SK-N-SH treated with all-trans-retinoic acid at 6 μM for 48 hours (cell line): Measurements from ENCODE around the gene AQP12A.

Source experiments
- ATAC-seq: fragments of 200-7000 bp; cut with Tn5 transposase; 3 replicates; pipeline ENCODE4 v1.9.1; 2020; ENCODE audit warnings: mild to moderate bottlenecking, moderate library complexity
- ARNTL ChIP-seq: fragments of 450-650 bp; formaldehyde crosslinking; IDR thresholded peaks from 2 replicates; pipeline ENCODE4 v1.5.0; 2020; ENCODE audit warnings: low read depth, mild to moderate bottlenecking, moderate library complexity, borderline replicate concordance
- BACH2 ChIP-seq: fragments of 250-450 bp; sonication (Bioruptor Pico); IDR thresholded peaks from 2 replicates; pipeline ENCODE4 v1.9.0; 2021; ENCODE audit warnings: mild to moderate bottlenecking, borderline replicate concordance
- CSDC2 ChIP-seq: fragments of 250-450 bp; sonication (Bioruptor Pico); IDR thresholded peaks from 2 replicates; pipeline ENCODE4 v1.5.0; 2020; ENCODE audit warnings: mild to moderate bottlenecking, moderate library complexity
- ESRRG ChIP-seq: fragments of 250-450 bp; sonication (Bioruptor Pico); IDR thresholded peaks from 2 replicates; pipeline ENCODE4 v1.6.1; 2021; ENCODE audit warnings: mild to moderate bottlenecking
- GLIS3 ChIP-seq: fragments of 250-450 bp; sonication (Bioruptor Pico); IDR thresholded peaks from 2 replicates; pipeline ENCODE4 v1.5.0; 2020; ENCODE audit warnings: mild to moderate bottlenecking, moderate library complexity
- ISL1 ChIP-seq: fragments of 250-450 bp; sonication (Bioruptor Pico); IDR thresholded peaks from 2 replicates; pipeline ENCODE4 v2.1.2; 2022; ENCODE audit warnings: mild to moderate bottlenecking, moderate library complexity
- OSR1 ChIP-seq: fragments of 250-450 bp; sonication (Bioruptor Pico); IDR thresholded peaks from 2 replicates; pipeline ENCODE4 v1.8.0; 2022; ENCODE audit warnings: moderate library complexity, mild to moderate bottlenecking, inconsistent platforms
- PPARA ChIP-seq: fragments of 250-450 bp; sonication (Bioruptor Pico); IDR thresholded peaks from 2 replicates; pipeline ENCODE4 v1.5.0; 2020; ENCODE audit warnings: mild to moderate bottlenecking, borderline replicate concordance
- RARB ChIP-seq: fragments of 250-450 bp; sonication (Bioruptor Pico); IDR thresholded peaks from 2 replicates; pipeline ENCODE4 v1.8.0; 2021; ENCODE audit warnings: mild to moderate bottlenecking, moderate library complexity
- TCF4 ChIP-seq: fragments of 250-450 bp; sonication (Bioruptor Pico); IDR thresholded peaks from 2 replicates; pipeline ENCODE4 v1.8.0; 2021; ENCODE audit warnings: mild to moderate bottlenecking, moderate library complexity, borderline replicate concordance
- ZC3H10 ChIP-seq: fragments of 250-450 bp; sonication (Bioruptor Pico); IDR thresholded peaks from 2 replicates; pipeline ENCODE4 v1.5.1; 2021; ENCODE audit warnings: mild to moderate bottlenecking, moderate library complexity
- ZFP3 ChIP-seq: fragments of 250-450 bp; sonication (Bioruptor Pico); IDR thresholded peaks from 2 replicates; pipeline ENCODE4 v1.5.0; 2020; ENCODE audit warnings: mild to moderate bottlenecking, moderate library complexity
- ZNF565 ChIP-seq: fragments of 450-650 bp; formaldehyde crosslinking; conservative IDR thresholded peaks from 2 replicates; pipeline ENCODE4 v1.5.0; 2020; ENCODE audit warnings: low read depth, mild to moderate bottlenecking, moderate library complexity
- ZNF70 ChIP-seq: fragments of 450-650 bp; formaldehyde crosslinking; IDR thresholded peaks from 2 replicates; pipeline ENCODE4 v1.5.0; 2020; ENCODE audit warnings: mild to moderate bottlenecking, moderate library complexity
- ZNF8 ChIP-seq: fragments of 450-650 bp; formaldehyde crosslinking; IDR thresholded peaks from 2 replicates; pipeline ENCODE4 v1.5.0; 2020; ENCODE audit warnings: mild to moderate bottlenecking, moderate library complexity
- TF ChIP-seq, protein P1 (sequence below): fragments of 250-450 bp; sonication (Bioruptor Pico); IDR thresholded peaks from 2 replicates; pipeline ENCODE4 v1.5.1; 2021; ENCODE audit warnings: mild to moderate bottlenecking, moderate library complexity
- TF ChIP-seq, protein P2 (sequence below): fragments of 250-450 bp; sonication (Bioruptor Pico); IDR thresholded peaks from 2 replicates; pipeline ENCODE4 v1.5.1; 2020; ENCODE audit warnings: low read depth, mild to moderate bottlenecking, moderate library complexity
- TF ChIP-seq, protein P3 (sequence below): fragments of 250-450 bp; sonication (Bioruptor Pico); IDR thresholded peaks from 2 replicates; pipeline ENCODE4 v1.8.0; 2021; ENCODE audit warnings: low read depth, mild to moderate bottlenecking, moderate library complexity, borderline replicate concordance

The AQP12A gene

DNA sequence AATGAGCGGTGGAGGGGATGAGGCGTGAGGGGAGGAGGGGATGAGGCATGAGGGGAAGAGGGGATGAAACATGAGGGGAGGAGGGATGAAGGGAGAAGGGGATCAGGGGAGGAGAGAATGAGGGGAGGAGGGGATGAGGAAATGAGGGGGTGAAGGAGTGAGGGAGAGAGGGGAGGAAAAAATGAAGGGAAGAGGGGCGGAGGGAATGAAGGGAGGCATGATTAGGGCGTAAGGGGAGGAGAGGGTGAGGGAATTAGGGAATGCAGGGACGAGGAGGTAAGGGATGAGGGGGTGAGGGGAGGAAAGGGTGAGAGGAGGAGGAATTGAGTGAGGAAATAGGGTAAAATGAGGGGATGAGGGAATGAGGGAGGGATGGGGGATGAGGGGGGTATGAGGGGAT is 40.5 kb downstream of the AQP12A start:
- TF ChIP-seq ZNF565 (CRISPR knock-in tag) (no peak), ZNF8 (no peak), PPARA (CRISPR knock-in tag) (no peak), RARB (CRISPR knock-in tag) (no peak), TCF4 (CRISPR knock-in tag) (no peak)
- TF ChIP-seq, protein P1, sequence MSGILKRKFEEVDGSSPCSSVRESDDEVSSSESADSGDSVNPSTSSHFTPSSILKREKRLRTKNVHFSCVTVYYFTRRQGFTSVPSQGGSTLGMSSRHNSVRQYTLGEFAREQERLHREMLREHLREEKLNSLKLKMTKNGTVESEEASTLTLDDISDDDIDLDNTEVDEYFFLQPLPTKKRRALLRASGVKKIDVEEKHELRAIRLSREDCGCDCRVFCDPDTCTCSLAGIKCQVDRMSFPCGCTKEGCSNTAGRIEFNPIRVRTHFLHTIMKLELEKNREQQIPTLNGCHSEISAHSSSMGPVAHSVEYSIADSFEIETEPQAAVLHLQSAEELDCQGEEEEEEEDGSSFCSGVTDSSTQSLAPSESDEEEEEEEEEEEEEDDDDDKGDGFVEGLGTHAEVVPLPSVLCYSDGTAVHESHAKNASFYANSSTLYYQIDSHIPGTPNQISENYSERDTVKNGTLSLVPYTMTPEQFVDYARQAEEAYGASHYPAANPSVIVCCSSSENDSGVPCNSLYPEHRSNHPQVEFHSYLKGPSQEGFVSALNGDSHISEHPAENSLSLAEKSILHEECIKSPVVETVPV (CRISPR knock-in tag) = no peak
- TF ChIP-seq, protein P2, sequence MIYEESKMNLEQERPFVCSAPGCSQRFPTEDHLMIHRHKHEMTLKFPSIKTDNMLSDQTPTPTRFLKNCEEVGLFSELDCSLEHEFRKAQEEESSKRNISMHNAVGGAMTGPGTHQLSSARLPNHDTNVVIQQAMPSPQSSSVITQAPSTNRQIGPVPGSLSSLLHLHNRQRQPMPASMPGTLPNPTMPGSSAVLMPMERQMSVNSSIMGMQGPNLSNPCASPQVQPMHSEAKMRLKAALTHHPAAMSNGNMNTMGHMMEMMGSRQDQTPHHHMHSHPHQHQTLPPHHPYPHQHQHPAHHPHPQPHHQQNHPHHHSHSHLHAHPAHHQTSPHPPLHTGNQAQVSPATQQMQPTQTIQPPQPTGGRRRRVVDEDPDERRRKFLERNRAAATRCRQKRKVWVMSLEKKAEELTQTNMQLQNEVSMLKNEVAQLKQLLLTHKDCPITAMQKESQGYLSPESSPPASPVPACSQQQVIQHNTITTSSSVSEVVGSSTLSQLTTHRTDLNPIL (CRISPR knock-in tag) = no peak
- no peak for ATAC-seq

DNA sequence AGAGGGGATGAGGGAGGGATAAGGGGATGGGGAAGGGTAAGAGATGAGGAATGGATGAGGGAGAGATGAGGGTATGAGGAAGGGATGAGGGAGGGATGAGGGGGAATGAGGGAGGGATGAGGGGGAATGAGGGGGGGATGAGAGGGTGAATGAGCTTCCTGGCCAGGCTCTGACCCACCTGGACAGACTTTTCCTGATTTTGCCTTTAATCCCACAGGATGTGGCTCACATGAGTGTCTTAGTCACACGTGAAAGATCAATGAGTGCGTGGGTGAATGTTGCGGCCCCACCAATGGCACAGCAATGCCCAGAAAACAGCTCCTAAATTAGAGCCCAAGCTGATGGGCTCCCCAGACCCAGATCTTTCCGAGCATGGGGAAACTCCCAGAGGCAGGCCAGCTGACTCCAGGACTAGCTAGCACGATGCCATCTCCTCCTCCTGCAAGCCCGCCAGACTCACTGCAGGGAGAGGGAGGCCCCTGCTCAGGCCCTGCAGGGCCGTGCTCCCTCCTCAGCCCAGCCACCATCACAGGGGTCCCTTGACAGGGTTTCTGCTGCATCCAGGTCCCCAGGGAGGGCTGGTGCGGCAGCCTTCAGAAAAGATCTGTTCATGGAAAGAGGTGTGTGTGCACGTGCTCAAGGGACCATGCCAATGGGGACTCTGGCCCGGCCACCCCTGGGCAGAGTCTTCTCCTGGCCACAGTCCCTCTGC is 41.4 kb downstream of the AQP12A start:
- ATAC-seq = no peak
- TF ChIP-seq ZC3H10 (CRISPR knock-in tag) (no peak), ZNF8 (no peak), ZFP3 (no peak), ESRRG (CRISPR knock-in tag) (no peak)
- TF ChIP-seq, protein P3, sequence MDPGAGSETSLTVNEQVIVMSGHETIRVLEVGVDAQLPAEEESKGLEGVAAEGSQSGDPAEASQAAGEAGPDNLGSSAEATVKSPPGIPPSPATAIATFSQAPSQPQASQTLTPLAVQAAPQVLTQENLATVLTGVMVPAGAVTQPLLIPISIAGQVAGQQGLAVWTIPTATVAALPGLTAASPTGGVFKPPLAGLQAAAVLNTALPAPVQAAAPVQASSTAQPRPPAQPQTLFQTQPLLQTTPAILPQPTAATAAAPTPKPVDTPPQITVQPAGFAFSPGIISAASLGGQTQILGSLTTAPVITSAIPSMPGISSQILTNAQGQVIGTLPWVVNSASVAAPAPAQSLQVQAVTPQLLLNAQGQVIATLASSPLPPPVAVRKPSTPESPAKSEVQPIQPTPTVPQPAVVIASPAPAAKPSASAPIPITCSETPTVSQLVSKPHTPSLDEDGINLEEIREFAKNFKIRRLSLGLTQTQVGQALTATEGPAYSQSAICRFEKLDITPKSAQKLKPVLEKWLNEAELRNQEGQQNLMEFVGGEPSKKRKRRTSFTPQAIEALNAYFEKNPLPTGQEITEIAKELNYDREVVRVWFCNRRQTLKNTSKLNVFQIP (CRISPR knock-in tag) = no peak
- TF ChIP-seq, protein P1 (CRISPR knock-in tag) = no peak

DNA sequence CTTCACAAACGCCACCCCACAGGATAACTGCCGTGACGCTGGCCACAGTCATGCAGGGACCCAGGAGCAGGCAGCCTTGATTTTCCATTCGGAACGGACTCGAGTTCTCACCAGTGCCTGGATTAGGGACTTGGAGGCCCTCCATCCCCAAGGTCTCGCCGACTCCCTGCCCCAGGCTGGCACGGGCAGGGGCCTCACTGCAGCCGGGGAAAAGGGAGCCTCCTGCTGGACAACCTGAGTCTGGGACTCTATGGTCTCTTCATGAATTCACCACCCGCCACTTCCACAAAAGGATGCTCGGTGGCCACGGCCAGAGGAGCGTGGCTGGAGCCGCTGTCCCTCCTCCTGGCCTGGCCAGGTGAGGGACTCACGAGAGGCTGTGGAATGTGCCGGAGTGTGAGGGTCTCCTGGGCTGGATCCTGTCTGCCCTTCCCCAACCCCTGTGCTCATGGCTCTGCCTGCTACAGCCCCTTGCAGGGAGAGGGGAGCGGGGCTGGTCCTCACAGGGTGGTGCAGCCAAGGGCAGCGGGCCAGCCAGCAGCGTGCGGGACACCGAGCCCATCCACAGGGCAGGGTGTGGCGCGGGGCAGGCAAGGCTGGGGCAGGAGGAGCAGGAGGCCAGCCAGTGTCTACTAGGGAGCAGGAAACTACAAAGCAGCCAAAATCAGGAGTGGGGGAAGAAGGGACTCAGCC is 42.3 kb downstream of the AQP12A start:
- no peak for TF ChIP-seq GLIS3 (CRISPR knock-in tag)
- no peak for TF ChIP-seq ISL1
- TF ChIP-seq ARNTL = no peak
- no peak for TF ChIP-seq BACH2 (CRISPR knock-in tag)
- TF ChIP-seq, protein P1 (CRISPR knock-in tag) = no peak
- TF ChIP-seq RARB (CRISPR knock-in tag) = no peak
- TF ChIP-seq CSDC2 (CRISPR knock-in tag) = no peak
- ATAC-seq = peak; percentile 19; the same call in 2 of the 3 replicates

DNA sequence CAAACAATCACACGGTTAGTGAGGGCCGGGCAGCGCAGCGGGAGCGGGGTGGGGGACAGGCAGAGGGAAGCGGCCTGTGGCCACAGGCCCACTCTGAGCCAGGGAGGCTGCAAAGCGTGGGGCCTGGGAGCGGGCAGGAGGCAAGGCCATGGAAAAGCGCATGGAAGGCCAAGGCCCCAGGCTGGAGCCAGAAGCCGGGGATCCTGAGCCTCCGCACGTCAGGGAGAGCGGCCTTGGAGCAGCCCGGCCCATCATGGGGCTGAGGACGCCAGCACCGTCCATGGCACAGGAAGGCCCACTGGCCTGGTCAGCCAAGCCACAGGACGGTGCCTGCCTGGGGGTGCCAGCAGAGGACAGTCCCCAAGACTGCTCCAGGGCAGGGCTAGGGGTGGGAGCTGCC is 43.1 kb downstream of the AQP12A start:
- TF ChIP-seq ZNF70 (CRISPR knock-in tag) (no peak), ARNTL (no peak), OSR1 (CRISPR knock-in tag) (no peak)
- TF ChIP-seq, all 23 proteins: peak for 0
- ATAC-seq = no peak

DNA sequence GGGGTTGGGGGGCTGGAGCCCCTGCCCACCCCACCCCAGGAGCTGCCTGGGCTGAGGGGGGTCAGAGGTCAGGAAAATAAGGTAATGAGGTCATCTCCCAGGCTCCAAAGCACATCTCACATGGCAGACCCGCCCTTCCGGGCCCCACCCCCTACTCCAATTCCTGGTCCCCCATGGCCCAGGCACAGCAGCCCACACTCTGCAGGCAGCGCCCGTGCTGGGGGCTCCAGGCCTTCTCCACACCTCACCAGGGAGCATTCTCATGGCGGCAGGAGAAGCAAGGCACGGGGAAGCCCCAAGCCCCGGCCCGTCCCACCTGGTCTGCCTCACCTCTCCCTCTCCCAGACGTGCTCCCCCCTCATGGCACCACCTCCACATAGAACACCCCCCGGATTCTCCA is 43.8 kb downstream of the AQP12A start:
- TF ChIP-seq ARNTL = no peak
- no peak for ATAC-seq
